Smooth muscle cell (in vitro differentiated cells): ENCODE data around the gene TRMT10B. TPM values are rescaled to one million over a fixed set of nuclear protein-coding genes. Genes with fewer than 3 reads are reported as not detected.
"Not testable (repeated sequence)": the region's sequence is repeated elsewhere in the genome, so short reads cannot be mapped to it uniquely, and the experiment has no call there.

Experiments
- DNase-seq: peaks from one replicate; lab custom pipeline; 2025; ENCODE audit not compliant: unreplicated experiment; lab: John Stamatoyannopoulos, UW
- H2AFZ ChIP-seq: fragments of 200-600 bp; sonication (generic); 2 replicates; pipeline ENCODE4 v1.6.0; 2016; ENCODE audit warnings: antibody characterized with exemption, low read depth, mild to moderate bottlenecking
- H3F3A ChIP-seq: fragments of 200-600 bp; sonication (generic); 2 replicates; pipeline ENCODE4 v1.6.0; 2017; ENCODE audit warnings: antibody characterized with exemption, low read depth
- H3K27ac ChIP-seq: fragments of 200-600 bp; sonication (generic); 2 replicates; pipeline ENCODE4 v1.5.1; 2016; ENCODE audit warnings: low read depth, mild to moderate bottlenecking
- H3K27me3 ChIP-seq: fragments of 200-600 bp; sonication (generic); 2 replicates; pipeline ENCODE4 v1.6.1; 2016; ENCODE audit warnings: low read depth, mild to moderate bottlenecking
- H3K36me3 ChIP-seq: fragments of 200-600 bp; sonication (generic); 2 replicates; pipeline ENCODE4 v1.5.1; 2016; ENCODE audit warnings: low read depth
- H3K4me1 ChIP-seq: fragments of 200-600 bp; sonication (generic); 2 replicates; pipeline ENCODE4 v1.5.1; 2016; ENCODE audit warnings: low read depth
- H3K4me2 ChIP-seq: fragments of 200-600 bp; sonication (generic); 2 replicates; pipeline ENCODE4 v1.6.0; 2016; ENCODE audit warnings: mild to moderate bottlenecking
- H3K4me3 ChIP-seq: fragments of 200-600 bp; sonication (generic); 2 replicates; pipeline ENCODE4 v1.5.1; 2016; ENCODE audit warnings: mild to moderate bottlenecking
- H3K79me2 ChIP-seq: fragments of 200-600 bp; sonication (generic); 2 replicates; pipeline ENCODE4 v1.6.0; 2016; ENCODE audit warnings: low read depth, mild to moderate bottlenecking
- H3K9ac ChIP-seq: fragments of 200-600 bp; sonication (generic); 2 replicates; pipeline ENCODE4 v1.6.0; 2016; ENCODE audit warnings: low read depth
- H3K9me3 ChIP-seq: fragments of 200-600 bp; sonication (generic); replicated peaks from 2 replicates; pipeline ENCODE4 v1.5.1; 2016; ENCODE audit warnings: low read depth
- H4K20me1 ChIP-seq: fragments of 200-600 bp; sonication (generic); 2 replicates; pipeline ENCODE4 v1.6.0; 2016; ENCODE audit warnings: low read depth
- WGBS: methylation state at CpG from one replicate; pipeline ENCODE4 v1.1.7; 2016; ENCODE audit warnings: low lambda C conversion rate; 5-methylcytosine and 5-hydroxymethylcytosine counted together
- polyA plus RNA-seq: library from polyadenylated mRNA; unstranded; fragments of >200 nt; fragmentation: Nextera tagmentation; extraction: Ambion mirVana; gene quantifications from 2 replicates; pipeline ENCODE4 v1.2.1, GENCODE V29; 2016
- total RNA-seq: library from RNA; depleted of rRNA; stranded (reverse); fragments of >200 nt; gene quantifications from 2 replicates; pipeline ENCODE4 v1.2.3, GENCODE V29; 2014
- TF ChIP-seq, protein P1 (sequence below): fragments of 200-600 bp; sonication (generic); IDR thresholded peaks from 2 replicates; pipeline ENCODE4 v1.5.1; 2017; ENCODE audit warnings: borderline replicate concordance, mild to moderate bottlenecking, antibody characterized with exemption; ENCODE audit not compliant: insufficient read depth, poor library complexity, severe bottlenecking

The TRMT10B gene
- total and polyA plus RNA-seq, 2 experiments from 2014 or later = 2.7 to 6.4 TPM

DNA sequence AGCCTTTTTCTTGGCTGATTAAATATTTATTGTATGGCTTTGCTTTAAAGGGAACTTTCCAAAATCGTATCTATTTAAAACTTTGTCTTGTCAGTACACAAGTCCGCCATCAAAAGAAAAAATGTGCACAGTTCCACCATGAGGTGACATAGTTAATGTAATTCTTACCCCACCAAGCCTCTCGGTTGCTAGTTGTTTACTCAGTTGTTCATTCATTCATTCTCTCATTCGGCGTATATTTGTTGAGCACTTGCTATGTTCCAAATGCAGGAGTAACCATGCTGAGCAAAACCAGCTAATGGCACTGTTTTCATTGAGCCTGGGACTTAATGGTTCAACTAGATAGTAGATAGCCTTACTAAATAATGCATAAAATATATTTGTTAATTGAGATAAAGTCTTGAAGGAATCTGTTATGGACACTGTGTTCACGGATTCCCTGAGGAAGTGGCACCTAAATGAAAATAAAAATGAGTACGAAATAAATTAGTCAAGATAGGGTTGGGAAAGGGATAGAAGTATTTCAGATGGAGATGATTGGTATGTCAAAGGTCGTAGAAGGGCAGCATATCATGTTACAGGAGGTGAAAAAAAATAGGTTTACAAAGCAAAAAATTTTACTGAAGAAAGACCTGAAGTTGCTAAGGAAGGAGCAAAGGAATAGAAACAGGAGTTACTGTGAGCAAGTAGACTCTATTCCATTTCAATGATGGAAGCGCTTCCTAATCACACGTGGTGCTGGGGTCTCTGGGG is 48.5 kb downstream of the TRMT10B start:
- H3K9me3 ChIP-seq = no peaks in the 10 kb centered on the region
- H3K27ac ChIP-seq = no peak overlapping the region
- no peak overlapping the region for H2AFZ ChIP-seq
- H3K9ac ChIP-seq = peak overlapping the region; percentile 92
- peak overlapping the region; percentile 99 for H3K4me2 ChIP-seq
- H4K20me1 ChIP-seq = peaks cover 62% of the 10 kb centered on the region
- TF ChIP-seq, protein P1, sequence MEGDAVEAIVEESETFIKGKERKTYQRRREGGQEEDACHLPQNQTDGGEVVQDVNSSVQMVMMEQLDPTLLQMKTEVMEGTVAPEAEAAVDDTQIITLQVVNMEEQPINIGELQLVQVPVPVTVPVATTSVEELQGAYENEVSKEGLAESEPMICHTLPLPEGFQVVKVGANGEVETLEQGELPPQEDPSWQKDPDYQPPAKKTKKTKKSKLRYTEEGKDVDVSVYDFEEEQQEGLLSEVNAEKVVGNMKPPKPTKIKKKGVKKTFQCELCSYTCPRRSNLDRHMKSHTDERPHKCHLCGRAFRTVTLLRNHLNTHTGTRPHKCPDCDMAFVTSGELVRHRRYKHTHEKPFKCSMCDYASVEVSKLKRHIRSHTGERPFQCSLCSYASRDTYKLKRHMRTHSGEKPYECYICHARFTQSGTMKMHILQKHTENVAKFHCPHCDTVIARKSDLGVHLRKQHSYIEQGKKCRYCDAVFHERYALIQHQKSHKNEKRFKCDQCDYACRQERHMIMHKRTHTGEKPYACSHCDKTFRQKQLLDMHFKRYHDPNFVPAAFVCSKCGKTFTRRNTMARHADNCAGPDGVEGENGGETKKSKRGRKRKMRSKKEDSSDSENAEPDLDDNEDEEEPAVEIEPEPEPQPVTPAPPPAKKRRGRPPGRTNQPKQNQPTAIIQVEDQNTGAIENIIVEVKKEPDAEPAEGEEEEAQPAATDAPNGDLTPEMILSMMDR = no peak
- WGBS = 58% methylated on average over 10 of the region's 10 CpGs
- H3K4me3 ChIP-seq = peak overlapping the region; percentile 98
- peaks cover 24% of the 10 kb centered on the region for H3K4me1 ChIP-seq
- peaks cover 63% of the 10 kb centered on the region for H3K79me2 ChIP-seq
- no peak for DNase-seq
- H3K36me3 ChIP-seq = no peaks in the 10 kb centered on the region
- no peaks in the 10 kb centered on the region for H3F3A ChIP-seq
- no peaks in the 10 kb centered on the region for H3K27me3 ChIP-seq

DNA sequence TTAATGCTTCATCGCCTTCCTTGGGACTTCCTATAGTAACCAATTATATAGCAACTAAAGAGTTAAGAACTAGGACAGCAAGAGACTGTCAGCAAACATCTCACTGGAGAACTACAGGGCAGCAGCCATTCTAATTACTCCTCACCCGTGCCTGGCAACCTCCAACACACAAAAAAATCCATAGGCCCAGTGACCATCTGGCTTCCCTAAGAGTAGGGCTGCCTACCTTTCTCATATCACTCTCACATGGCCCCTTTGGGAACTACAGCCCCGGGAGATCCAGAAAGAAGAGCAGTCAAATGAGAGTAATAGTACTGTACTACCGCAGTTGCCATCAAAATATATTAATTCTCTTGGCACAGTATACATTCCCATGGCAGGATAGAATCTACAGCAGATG is 52.7 kb downstream of the TRMT10B start:
- no peak overlapping the region for H2AFZ ChIP-seq
- WGBS = 81% methylated on average over 4 of the region's 4 CpGs
- H3K79me2 ChIP-seq = peaks cover 94% of the 10 kb centered on the region
- no peaks in the 10 kb centered on the region for H3K27me3 ChIP-seq
- H3K27ac ChIP-seq = no peak overlapping the region
- peaks cover 95% of the 10 kb centered on the region for H4K20me1 ChIP-seq
- TF ChIP-seq, protein P1 = no peak
- H3K9me3 ChIP-seq = no peaks in the 10 kb centered on the region
- H3F3A ChIP-seq = no peaks in the 10 kb centered on the region
- H3K4me3 ChIP-seq = no peak overlapping the region
- H3K9ac ChIP-seq = no peak overlapping the region
- DNase-seq = no peak
- peaks cover 19% of the 10 kb centered on the region for H3K4me1 ChIP-seq
- no peaks in the 10 kb centered on the region for H3K36me3 ChIP-seq
- H3K4me2 ChIP-seq = no peak overlapping the region

DNA sequence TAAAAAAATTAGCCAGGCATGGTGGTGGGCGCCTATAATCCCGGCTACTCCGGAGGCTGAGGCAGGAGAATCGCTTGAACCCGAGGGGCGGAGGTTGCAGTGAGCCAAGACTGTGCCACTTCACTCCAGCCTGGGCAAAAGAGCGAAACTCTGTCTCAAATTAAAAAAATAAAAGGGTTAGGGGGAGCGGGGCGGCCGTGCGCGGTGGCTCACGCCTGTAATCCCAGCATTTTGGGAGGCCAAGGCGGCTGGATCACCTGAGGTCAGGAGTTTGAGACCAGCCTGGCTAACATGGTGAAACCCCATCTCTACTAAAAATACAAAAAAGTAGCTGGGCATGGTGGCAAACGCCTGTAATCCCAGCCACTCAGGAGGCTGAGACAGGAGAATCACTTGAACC is 56.1 kb downstream of the TRMT10B start:
- not testable (repeated sequence) for H3K36me3 ChIP-seq, DNase-seq, H3K27ac ChIP-seq, H2AFZ ChIP-seq, H3K9me3 ChIP-seq, H3K27me3 ChIP-seq, H3K4me3 ChIP-seq, H3K9ac ChIP-seq, H3K4me2 ChIP-seq, H3K4me1 ChIP-seq, H3F3A ChIP-seq
- Histone ChIP-seq H4K20me1 (peaks cover 91% of the 10 kb centered on the region), H3K79me2 (peaks cover 93% of the 10 kb centered on the region)
- 98% methylated on average over 15 of the region's 15 CpGs for WGBS

DNA sequence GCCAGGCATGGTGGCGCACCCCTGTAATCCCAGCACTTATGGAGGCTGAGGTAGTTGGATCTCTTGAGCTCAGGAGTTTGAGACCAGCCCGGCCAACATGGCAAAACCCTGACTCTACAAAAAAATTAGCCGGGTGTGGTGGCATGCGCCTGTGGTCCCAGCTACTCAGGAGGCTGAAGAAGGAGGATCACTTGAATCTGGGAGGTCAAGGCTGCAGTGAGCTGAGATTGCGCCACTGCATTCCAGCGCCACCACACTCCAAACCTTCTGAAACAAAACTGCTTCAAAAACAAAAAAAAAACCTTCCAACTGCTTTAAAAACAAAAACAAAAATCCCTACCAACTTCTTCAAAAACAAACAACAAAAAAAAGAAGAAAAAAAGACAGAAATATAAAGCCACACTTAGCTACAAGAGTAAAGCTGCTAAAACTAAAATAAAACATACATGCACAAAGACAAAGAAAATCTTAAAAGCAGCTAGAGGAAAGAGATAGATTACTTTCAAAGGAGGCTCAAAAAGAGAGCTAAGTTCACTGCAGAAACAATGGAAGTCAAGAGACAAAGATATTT is 58.4 kb downstream of the TRMT10B start:
- H3K79me2 ChIP-seq = peaks cover 93% of the 10 kb centered on the region
- DNase-seq = no peak
- H3K4me1 ChIP-seq = no peaks in the 10 kb centered on the region
- no peaks in the 10 kb centered on the region for H3K9me3 ChIP-seq
- no peaks in the 10 kb centered on the region for H3F3A ChIP-seq
- no peak overlapping the region for H2AFZ ChIP-seq
- no peaks in the 10 kb centered on the region for H3K27me3 ChIP-seq
- H3K9ac ChIP-seq = no peak overlapping the region
- 100% methylated on average over 6 of the region's 6 CpGs for WGBS
- H4K20me1 ChIP-seq = peaks cover 90% of the 10 kb centered on the region
- TF ChIP-seq, protein P1 = no peak
- no peak overlapping the region for H3K27ac ChIP-seq
- no peak overlapping the region for H3K4me2 ChIP-seq
- no peaks in the 10 kb centered on the region for H3K36me3 ChIP-seq
- H3K4me3 ChIP-seq = no peak overlapping the region
